Parathyroid adenoma (tissue), 2 donors: Measurements from ENCODE around the gene TTC39C.

Experiments used
- H2AFZ ChIP-seq: fragments of 300-600 bp; sonication (generic); one replicate; pipeline ENCODE4 v1.7.0; 2017; ENCODE audit warnings: antibody characterized with exemption, mild to moderate bottlenecking
- H3K27ac ChIP-seq: fragments of 300-600 bp; sonication (generic); one replicate; pipeline ENCODE4 v1.7.0; 2017
- H3K27me3 ChIP-seq: fragments of 300-600 bp; sonication (generic); one replicate; pipeline ENCODE4 v1.7.0; 2017; ENCODE audit warnings: low read length; ENCODE audit not compliant: control insufficient read depth, insufficient read depth
- H3K36me3 ChIP-seq: fragments of 300-600 bp; sonication (generic); one replicate; pipeline ENCODE4 v1.7.0; 2017; ENCODE audit warnings: low read length; ENCODE audit not compliant: control insufficient read depth, insufficient read depth
- H3K4me1 ChIP-seq: fragments of 300-600 bp; sonication (generic); one replicate; pipeline ENCODE4 v1.7.0; 2017; ENCODE audit warnings: control low read depth
- H3K4me2 ChIP-seq: fragments of 300-600 bp; sonication (generic); one replicate; pipeline ENCODE4 v1.7.0; 2017; ENCODE audit warnings: low read length
- H3K4me3 ChIP-seq: fragments of 300-600 bp; sonication (generic); one replicate; pipeline ENCODE4 v1.7.0; 2017; ENCODE audit warnings: low read depth, low read length
- H3K79me2 ChIP-seq: fragments of 300-600 bp; sonication (generic); one replicate; pipeline ENCODE4 v1.7.0; 2017; ENCODE audit warnings: control low read depth
- H3K9ac ChIP-seq: fragments of 300-600 bp; sonication (generic); one replicate; pipeline ENCODE4 v1.7.0; 2017; ENCODE audit warnings: mild to moderate bottlenecking
- H3K9me3 ChIP-seq: fragments of 300-600 bp; sonication (generic); one replicate; pipeline ENCODE4 v1.7.0; 2017; ENCODE audit warnings: low read length; ENCODE audit not compliant: control insufficient read depth
- CTCF ChIP-seq: fragments of 300-600 bp; sonication (generic); IDR thresholded peaks from one replicate; pipeline ENCODE4 v1.7.0; 2017; ENCODE audit warnings: antibody characterized with exemption, mild to moderate bottlenecking
- donor health status: primary hyperparathyroidism.

The TTC39C gene

GRCh38 chr18:24021505-24021904, 7.0 kb downstream of the TTC39C start:
- no peaks in the 10 kb centered on the region for H3K4me1 ChIP-seq
- no peak for TF ChIP-seq CTCF
- H2AFZ ChIP-seq: no peak overlapping the region
- H3K9me3 ChIP-seq: no peaks in the 10 kb centered on the region
- H3K9ac ChIP-seq: no peak overlapping the region
- H3K4me3 ChIP-seq: no peak overlapping the region
- H3K36me3 ChIP-seq: no peaks in the 10 kb centered on the region
- peaks cover 11% of the 10 kb centered on the region for H3K79me2 ChIP-seq
- H3K27me3 ChIP-seq: no peaks in the 10 kb centered on the region
- no peak overlapping the region for H3K27ac ChIP-seq
- no peak overlapping the region for H3K4me2 ChIP-seq

GRCh38 chr18:24022161-24022560, 7.6 kb downstream of the TTC39C start:
- Histone ChIP-seq H3K4me1 (no peaks in the 10 kb centered on the region), H3K9ac (no peak overlapping the region), H3K27ac (no peak overlapping the region), H2AFZ (no peak overlapping the region), H3K4me2 (no peak overlapping the region), H3K36me3 (no peaks in the 10 kb centered on the region), H3K79me2 (peaks cover 11% of the 10 kb centered on the region), H3K9me3 (no peaks in the 10 kb centered on the region), H3K4me3 (no peak overlapping the region), H3K27me3 (no peaks in the 10 kb centered on the region)
- TF ChIP-seq CTCF: no peak

GRCh38 chr18:24023185-24023814, 8.7 kb downstream of the TTC39C start:
- Histone ChIP-seq H3K27me3 (no peaks in the 10 kb centered on the region), H3K79me2 (peaks cover 11% of the 10 kb centered on the region), H3K4me1 (no peaks in the 10 kb centered on the region), H3K27ac (no peak overlapping the region), H3K9me3 (no peaks in the 10 kb centered on the region), H3K36me3 (no peaks in the 10 kb centered on the region), H2AFZ (no peak overlapping the region), H3K9ac (no peak overlapping the region), H3K4me2 (no peak overlapping the region), H3K4me3 (no peak overlapping the region)
- TF ChIP-seq CTCF: no peak

GRCh38 chr18:24024425-24024824, 9.9 kb downstream of the TTC39C start:
- Histone ChIP-seq H3K9me3 (no peaks in the 10 kb centered on the region), H3K4me2 (no peak overlapping the region), H2AFZ (no peak overlapping the region), H3K27ac (no peak overlapping the region), H3K9ac (no peak overlapping the region), H3K4me3 (no peak overlapping the region), H3K79me2 (peaks cover 11% of the 10 kb centered on the region), H3K4me1 (no peaks in the 10 kb centered on the region), H3K36me3 (no peaks in the 10 kb centered on the region), H3K27me3 (no peaks in the 10 kb centered on the region)
- TF ChIP-seq CTCF: no peak

DNA sequence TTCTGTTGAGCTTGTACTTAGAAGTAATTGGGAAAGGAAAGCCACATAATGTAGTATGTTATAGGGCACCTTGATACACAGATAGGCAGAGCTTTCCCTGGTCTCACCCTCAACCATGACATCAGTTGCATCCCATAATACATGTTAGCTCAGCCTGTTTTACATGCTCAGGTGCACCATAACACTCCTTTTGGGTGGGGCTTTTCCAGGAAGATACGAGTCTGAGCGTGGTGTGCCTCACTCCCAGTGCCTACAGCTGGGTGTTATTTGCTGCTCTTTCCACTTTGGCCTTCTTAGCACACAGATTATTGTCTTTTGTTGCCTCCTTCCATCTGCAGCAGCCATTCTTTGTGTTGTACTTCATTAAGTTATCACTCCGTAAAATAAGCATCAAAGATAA, 11.9 kb downstream of the TTC39C start:
- Histone ChIP-seq H3K9ac (no peak overlapping the region), H3K79me2 (peaks cover 11% of the 10 kb centered on the region), H2AFZ (no peak overlapping the region), H3K4me2 (no peak overlapping the region), H3K4me1 (no peaks in the 10 kb centered on the region), H3K27me3 (no peaks in the 10 kb centered on the region), H3K27ac (no peak overlapping the region), H3K9me3 (no peaks in the 10 kb centered on the region), H3K4me3 (no peak overlapping the region), H3K36me3 (no peaks in the 10 kb centered on the region)
- no peak for TF ChIP-seq CTCF
